HAP-1 (cell line): Measurements from ENCODE around the gene COL25A1.

Experiments
- DNase-seq, 2 experiments: peaks; one replicate each; pipeline ENCODE4 v3.0.0-alpha.2; 2016 to 2020; ENCODE audit warnings: low spot score in 2 of 2
- H3K27me3 ChIP-seq: fragments of 250-450 bp; sonication (Bioruptor Pico); 2 replicates; pipeline ENCODE4 v1.5.1; 2020; ENCODE audit warnings: low read depth, mild to moderate bottlenecking, moderate library complexity
- H3K36me3 ChIP-seq: fragments of 250-450 bp; sonication (Bioruptor Pico); replicated peaks from 2 replicates; pipeline ENCODE4 v1.5.1; 2020; ENCODE audit warnings: mild to moderate bottlenecking
- H3K4me1 ChIP-seq: fragments of 250-450 bp; sonication (Bioruptor Pico); 2 replicates; pipeline ENCODE4 v1.5.1; 2020; ENCODE audit warnings: mild to moderate bottlenecking
- H3K4me3 ChIP-seq: fragments of 250-450 bp; sonication (Bioruptor Pico); 2 replicates; pipeline ENCODE4 v1.5.1; 2020; ENCODE audit warnings: mild to moderate bottlenecking, moderate library complexity
- H3K9me3 ChIP-seq: fragments of 250-450 bp; sonication (Bioruptor Pico); 2 replicates; pipeline ENCODE4 v1.5.1; 2020; ENCODE audit warnings: mild to moderate bottlenecking, moderate library complexity
- in situ Hi-C: fragments of 300-500 bp; cut with MboI; formaldehyde crosslinking; loops from 3 replicates; pipeline ENCODE4 v1.14.3; 2020; ENCODE audit warnings: low sequenced_read_pairs, inconsistent platforms, mixed read lengths

The COL25A1 gene

GRCh38 chr4:108783665-108784463 lies 518.6 kb downstream of the COL25A1 start:
- no peak overlapping the region for H3K4me3 ChIP-seq

GRCh38 chr4:108779958-108780357 lies 522.5 kb downstream of the COL25A1 start:
- DNase-seq, result no peak
- H3K27me3 ChIP-seq, result no peaks in the 10 kb centered on the region
- in situ Hi-C loops, result no loop called here
- no peaks in the 10 kb centered on the region for H3K4me1 ChIP-seq
- H3K9me3 ChIP-seq, result no peaks in the 10 kb centered on the region
- H3K36me3 ChIP-seq, result no peaks in the 10 kb centered on the region
- H3K4me3 ChIP-seq, result no peak overlapping the region

More at GRCh38 chr4:108783665-108784463, 518.6 kb downstream of the COL25A1 start:
- Histone ChIP-seq H3K36me3 (no peaks in the 10 kb centered on the region), H3K9me3 (no peaks in the 10 kb centered on the region), H3K27me3 (no peaks in the 10 kb centered on the region), H3K4me1 (no peaks in the 10 kb centered on the region)
- in situ Hi-C loops, result no loop called here
- peak; percentile 16 to 23 for DNase-seq

- DNase-seq, result no peak
- in situ Hi-C loops, result no loop called here
- Histone ChIP-seq H3K4me1 (no peaks in the 10 kb centered on the region), H3K9me3 (no peaks in the 10 kb centered on the region), H3K36me3 (no peaks in the 10 kb centered on the region), H3K4me3 (no peak overlapping the region), H3K27me3 (no peaks in the 10 kb centered on the region)
These were observed 525.1 kb downstream of the COL25A1 start for GRCh38 chr4:108777388-108777787.

- H3K4me1 ChIP-seq, result no peaks in the 10 kb centered on the region
- H3K36me3 ChIP-seq, result no peaks in the 10 kb centered on the region
- DNase-seq, result no peak
- no peak overlapping the region for H3K4me3 ChIP-seq
- H3K9me3 ChIP-seq, result no peaks in the 10 kb centered on the region
- no peaks in the 10 kb centered on the region for H3K27me3 ChIP-seq
- in situ Hi-C loops, result no loop called here
These were observed 526.5 kb downstream of the COL25A1 start for GRCh38 chr4:108775921-108776320.

- in situ Hi-C loops, result no loop called here
- Histone ChIP-seq H3K27me3 (no peaks in the 10 kb centered on the region), H3K36me3 (no peaks in the 10 kb centered on the region), H3K4me3 (no peak overlapping the region), H3K9me3 (no peaks in the 10 kb centered on the region), H3K4me1 (no peaks in the 10 kb centered on the region)
- no peak for DNase-seq
These were observed 527.5 kb downstream of the COL25A1 start for GRCh38 chr4:108774809-108775530.

- DNase-seq, result no peak
- Histone ChIP-seq H3K36me3 (no peaks in the 10 kb centered on the region), H3K27me3 (no peaks in the 10 kb centered on the region), H3K4me1 (no peaks in the 10 kb centered on the region), H3K9me3 (no peaks in the 10 kb centered on the region), H3K4me3 (no peak overlapping the region)
- in situ Hi-C loops, result no loop called here
These were observed 530.1 kb downstream of the COL25A1 start for GRCh38 chr4:108772402-108772801.

- Histone ChIP-seq H3K27me3 (no peaks in the 10 kb centered on the region), H3K36me3 (no peaks in the 10 kb centered on the region), H3K4me3 (no peak overlapping the region), H3K9me3 (no peaks in the 10 kb centered on the region), H3K4me1 (peaks cover 3% of the 10 kb centered on the region; the same call in 1 of the 2 replicates)
- no peak for DNase-seq
- in situ Hi-C loops, result no loop called here
These were observed 536.4 kb downstream of the COL25A1 start for GRCh38 chr4:108766058-108766457.

- no peaks in the 10 kb centered on the region for H3K27me3 ChIP-seq
- H3K36me3 ChIP-seq, result no peaks in the 10 kb centered on the region
- in situ Hi-C loops, result no loop called here
These were observed 538.5 kb downstream of the COL25A1 start for GRCh38 chr4:108763986-108764385.

GRCh38 chr4:108763226-108763593 lies 539.2 kb downstream of the COL25A1 start:
- no peak for DNase-seq
- in situ Hi-C loops, result no loop called here
- no peaks in the 10 kb centered on the region for H3K36me3 ChIP-seq
- no peaks in the 10 kb centered on the region for H3K9me3 ChIP-seq
- no peaks in the 10 kb centered on the region for H3K27me3 ChIP-seq
- H3K4me3 ChIP-seq, result no peak overlapping the region
- peaks cover 3% of the 10 kb centered on the region; the same call in 1 of the 2 replicates for H3K4me1 ChIP-seq

More at GRCh38 chr4:108763986-108764385, 538.5 kb downstream of the COL25A1 start:
- H3K4me1 ChIP-seq, result peaks cover 3% of the 10 kb centered on the region; the same call in 1 of the 2 replicates
- H3K4me3 ChIP-seq, result no peak overlapping the region
- no peak for DNase-seq
- no peaks in the 10 kb centered on the region for H3K9me3 ChIP-seq

- Histone ChIP-seq H3K9me3 (no peaks in the 10 kb centered on the region), H3K36me3 (no peaks in the 10 kb centered on the region), H3K4me3 (peak within 1 kb of the TSS; percentile 36), H3K27me3 (no peaks in the 10 kb centered on the region), H3K4me1 (peaks cover 3% of the 10 kb centered on the region; the same call in 1 of the 2 replicates)
- peak in 1 of 2 experiments; percentile 62 for DNase-seq
- in situ Hi-C loops, result no loop called here
These were observed 539.8 kb downstream of the COL25A1 start, which contains the start of gene ETNPPL for GRCh38 chr4:108762559-108763225. Gene ETNPPL, minus strand, starts transcription at chr4:108763053. Its CDS starts 155 bp downstream, at chr4:108762898.
